Myocyte (in vitro differentiated cells): Measurements from ENCODE around the gene TMOD2. TPM values are rescaled to one million over a fixed set of nuclear protein-coding genes. Genes with fewer than 3 reads are reported as not detected.

Experiments used
- DNase-seq: peaks from one replicate; pipeline ENCODE4 v3.0.0-alpha.2; 2012; ENCODE audit warnings: low read depth
- total RNA-seq: library from RNA; depleted of rRNA; stranded (reverse); fragments of >200 nt; gene quantifications from 2 replicates; pipeline ENCODE4 v1.2.3, GENCODE V29; 2014

Gene TMOD2
- total RNA-seq, 1 donor from 2014 or later: 2.4 TPM

DNA sequence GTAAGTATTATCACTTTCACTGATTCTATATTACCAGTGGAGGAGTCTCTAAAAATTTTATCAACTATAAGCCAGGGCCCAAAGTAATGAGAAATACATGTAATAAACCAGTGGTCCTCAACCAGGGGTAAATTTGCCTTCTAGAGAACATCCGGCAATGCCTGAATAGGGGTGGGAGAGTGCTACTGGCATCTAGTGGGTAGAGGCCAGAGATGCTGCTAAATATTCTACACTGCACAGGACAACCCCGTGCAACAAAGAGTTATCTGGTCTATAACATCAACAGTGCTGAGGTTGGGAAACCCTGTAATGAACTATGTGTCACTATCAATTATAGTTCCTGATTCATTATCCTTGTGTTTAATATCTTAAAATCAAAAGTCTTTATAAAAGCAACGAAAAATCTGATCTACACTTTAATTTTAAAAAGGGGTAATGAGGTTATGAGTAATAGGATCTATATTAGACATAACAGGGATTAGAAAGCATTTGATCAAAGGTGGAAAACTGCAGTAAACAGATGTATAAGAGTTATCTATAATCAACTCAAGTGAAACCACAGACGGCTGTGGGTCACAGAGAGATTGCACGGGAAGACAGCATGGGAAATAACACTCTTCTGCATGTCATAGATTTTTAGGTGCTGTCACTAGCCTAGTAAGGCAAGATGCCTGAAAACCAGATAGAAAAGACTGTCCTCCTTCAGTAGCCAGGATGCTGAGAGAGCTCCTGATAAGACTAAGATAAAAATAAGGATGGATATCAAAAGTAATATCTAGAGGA lies 16.0 kb upstream of the TMOD2 start:
- DNase-seq: no peak

DNA sequence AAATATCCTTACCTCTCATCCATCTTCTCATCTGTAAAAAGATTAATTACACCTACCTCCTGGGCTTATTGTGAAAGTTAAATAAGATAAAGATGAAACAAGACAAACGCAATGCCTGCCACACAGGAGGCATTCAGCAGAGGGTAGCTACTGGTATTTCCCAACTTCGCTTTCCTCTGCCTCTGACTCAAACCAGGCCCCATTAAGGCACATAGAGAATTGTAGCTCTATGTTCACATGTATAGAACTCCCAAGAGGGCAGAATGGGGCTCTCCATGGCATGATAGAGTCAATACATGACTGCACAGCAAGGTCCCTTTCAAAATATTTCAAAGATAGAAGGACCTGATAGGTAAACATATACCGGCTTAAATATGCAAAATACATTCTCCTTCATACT lies 15.3 kb upstream of the TMOD2 start:
- no peak for DNase-seq

DNA sequence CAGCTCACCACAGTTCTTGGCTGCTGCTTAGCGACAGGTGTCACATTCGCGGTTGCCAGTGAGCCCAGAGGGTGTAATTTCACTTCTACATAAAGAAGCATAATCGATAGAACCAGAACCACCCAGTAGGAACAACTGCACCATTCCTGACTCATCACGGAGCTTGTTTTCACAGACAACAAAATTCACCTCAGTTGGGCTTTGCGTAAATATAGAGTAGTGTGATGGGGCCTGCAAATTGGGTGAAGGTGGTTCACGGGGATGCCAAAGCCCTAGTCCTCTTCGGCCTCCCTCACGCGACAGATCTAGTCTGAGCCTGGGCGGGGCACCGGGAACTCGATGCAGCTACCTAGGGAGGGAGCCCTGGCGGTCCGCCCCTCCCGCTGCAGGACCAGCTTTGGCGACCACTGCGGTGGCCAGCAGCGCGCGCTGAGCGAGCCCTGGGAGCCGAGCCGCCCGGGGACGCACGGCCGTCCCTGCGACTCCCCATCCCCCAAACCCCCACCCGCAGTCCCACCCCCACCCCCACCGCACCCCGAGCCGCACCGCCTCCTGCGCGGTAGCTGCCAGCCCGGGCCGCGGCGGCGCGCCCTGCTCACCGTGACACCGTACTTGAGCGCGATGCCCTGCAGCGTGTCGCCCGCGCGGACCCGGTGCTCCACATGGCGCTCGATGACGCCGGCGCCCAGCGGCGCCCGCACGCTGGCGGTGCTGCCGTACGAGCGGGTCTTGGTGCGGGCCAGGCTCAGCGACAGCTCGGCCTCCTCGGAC lies 14.5 kb upstream of the TMOD2 start:
- DNase-seq: peak; percentile 25

DNA sequence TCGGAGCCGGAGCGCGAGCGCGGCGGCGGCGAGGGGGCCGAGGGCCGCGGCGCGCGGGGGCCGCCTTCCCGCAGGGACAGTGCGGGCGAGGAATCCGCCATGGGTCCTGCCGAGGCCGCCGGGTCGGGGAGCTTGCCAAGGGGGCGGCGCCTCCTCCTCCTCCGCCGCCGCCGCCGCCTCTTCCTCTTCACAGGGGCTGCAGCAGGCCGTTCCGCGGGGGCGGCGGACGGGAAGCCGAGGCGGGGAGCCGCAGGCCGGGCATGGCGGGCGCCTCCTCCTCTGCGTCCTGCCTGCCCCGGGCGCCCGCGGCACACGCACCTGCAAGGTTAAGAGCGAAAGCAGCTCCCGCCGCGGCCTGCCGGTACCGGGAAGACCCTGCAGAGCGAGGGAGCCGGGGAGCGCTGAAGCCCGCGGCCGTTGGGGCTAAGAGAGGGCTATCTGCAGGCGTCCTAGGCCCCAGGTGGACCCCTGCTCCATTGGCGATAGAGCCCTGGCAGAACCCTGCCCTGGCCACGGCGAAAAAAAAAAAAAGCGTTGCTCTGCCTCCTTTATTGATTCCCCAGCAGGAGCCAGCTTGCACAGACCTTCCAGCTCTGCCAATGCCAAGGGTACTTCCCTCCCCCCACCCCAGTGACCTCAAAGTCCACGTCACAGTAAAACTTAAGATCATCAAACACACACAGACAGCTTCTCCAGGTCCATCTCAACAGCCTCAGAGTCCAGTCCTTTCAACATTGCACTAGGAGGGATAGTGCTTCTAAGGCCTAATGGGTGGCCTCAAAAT lies 13.7 kb upstream of the TMOD2 start, which contains the start of gene LYSMD2:
LYSMD2 (minus strand) TSS at position 134 of the 784 bp plus-strand sequence; CDS start at position 101, 33 bp downstream.
- DNase-seq: peak; percentile 40

DNA sequence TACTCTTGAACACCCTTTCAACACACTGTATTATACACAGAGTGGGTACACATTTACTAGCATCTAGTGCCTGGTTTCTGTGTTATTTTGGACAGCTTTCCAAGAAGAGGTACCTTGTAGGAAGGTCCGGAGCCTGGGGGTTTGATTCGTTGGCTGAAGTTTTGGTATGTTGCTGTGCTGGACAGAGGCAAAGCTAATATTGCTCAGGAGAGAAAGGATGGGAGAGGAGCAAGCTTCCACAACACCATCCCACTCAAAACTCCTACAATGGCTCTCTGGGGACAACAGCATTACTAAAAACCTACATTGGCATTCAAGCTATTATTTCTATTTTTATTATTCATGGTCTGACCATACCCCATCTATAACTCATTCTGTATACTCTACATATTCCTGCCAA lies 12.8 kb upstream of the TMOD2 start:
- no peak for DNase-seq

DNA sequence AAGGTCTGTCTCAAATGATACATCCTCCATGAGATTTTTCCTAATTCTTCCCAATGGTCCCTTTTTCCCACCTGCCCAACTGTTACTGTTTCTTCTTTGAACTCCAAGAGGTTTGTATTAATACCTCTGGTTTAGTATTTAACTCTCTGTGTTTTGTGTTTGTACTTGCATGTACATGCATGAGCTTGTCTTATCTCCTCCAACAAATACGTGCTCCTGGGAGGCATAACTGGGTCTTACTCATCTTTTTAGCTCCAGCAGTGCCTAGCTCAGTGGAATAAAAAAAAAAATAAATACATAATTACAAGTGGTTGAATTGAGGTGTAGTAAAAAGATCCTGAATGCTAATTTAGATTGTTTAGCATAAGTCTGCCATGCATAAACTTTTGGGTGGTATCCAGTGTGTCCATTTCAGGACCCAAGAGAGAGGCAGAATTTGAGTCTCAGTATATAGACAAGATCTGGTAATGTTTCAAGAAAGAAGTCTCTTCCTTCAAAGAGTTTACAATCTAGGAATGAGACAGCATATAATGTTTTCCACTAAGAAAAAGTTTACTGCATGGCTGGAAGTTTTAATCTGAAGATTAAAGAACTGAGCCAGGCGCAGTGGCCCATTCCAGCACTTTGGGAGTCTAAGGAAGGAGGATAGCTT lies 12.2 kb upstream of the TMOD2 start:
- no peak for DNase-seq

DNA sequence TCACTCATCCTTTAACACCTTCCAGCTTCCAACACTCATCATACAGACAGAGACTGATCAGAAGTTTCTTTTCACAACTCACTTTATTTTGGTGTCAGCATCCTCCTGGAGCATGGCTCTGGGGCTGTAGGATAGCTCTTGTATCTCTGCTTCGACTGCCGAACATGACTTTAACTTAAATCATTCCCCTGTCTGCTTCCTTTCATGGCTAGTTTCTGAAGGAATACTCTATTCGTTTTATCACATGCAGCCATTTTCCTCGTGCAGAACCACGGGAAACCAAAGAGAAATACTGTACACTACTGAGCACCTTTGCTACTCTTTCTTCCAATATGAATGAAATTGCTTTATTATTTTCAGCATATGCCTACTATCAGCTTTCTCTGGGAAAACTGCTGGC lies 2.1 kb upstream of the TMOD2 start:
- DNase-seq: no peak

DNA sequence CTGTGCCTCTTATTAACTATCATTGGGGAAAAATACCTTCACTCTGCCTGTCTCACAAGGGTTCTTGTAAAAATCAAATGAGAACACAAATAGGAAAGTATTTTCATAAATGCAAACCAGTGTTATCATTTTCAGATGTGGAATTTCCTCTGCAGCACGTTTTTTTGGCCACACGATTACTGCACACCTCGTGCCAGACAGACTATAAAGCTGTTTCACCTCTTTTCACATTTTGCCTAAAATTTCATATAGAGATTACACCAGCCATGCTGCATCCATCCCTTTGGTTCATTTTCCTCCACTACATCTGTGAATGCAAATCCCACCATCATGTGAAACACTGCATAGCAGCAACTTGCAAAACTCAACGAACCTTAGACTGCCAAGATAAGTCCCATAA lies 1.2 kb upstream of the TMOD2 start:
- no peak for DNase-seq

DNA sequence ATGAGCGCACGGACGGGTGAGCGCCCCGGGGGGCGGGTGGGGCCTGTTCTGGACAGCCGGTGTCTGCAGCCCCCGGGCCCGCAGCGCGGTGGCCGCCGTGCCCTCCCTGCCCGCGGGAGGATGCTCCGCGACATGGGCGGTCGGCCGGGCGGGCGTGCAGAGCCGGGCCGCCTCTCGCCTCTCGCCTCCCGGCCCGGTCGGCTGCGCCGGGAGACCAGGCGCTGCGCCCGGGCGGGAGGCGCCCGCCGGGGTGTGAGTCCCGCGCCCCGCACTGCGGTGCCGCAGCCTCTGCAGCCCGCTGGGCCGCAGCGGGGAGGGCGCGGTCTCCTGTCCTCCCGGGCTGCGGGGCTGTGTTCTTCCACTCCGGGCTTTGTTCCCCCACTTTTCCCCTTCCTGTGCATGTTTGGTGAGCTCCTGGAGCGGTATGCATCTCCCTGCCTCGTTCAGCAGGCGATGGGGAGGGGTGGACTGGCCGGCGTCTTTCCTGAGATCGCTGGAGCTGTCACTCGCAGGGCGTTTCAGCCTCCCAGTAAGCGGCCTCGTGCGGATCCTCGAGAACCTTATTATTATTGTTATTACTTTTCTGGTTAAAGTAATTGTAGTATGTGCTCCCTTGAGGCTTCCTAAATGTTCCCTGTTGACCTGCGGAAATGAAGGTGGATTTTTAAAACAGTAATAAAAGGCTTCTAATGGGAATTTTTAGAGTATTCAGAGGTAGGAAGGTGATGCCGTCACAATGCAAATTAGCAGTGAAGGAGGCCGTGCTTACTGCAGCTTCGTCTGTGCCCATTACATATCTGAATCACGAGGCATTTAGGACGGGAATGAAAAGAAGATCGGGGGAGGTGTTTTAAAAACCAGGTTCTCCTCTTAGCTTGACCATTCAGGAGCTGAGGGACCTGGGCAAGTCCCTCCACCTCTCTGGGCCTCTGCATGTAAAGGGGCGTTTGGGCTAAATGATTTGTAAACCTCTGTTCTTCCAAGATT lies 593 bp downstream of the TMOD2 start:
- peak; percentile 30 for DNase-seq

DNA sequence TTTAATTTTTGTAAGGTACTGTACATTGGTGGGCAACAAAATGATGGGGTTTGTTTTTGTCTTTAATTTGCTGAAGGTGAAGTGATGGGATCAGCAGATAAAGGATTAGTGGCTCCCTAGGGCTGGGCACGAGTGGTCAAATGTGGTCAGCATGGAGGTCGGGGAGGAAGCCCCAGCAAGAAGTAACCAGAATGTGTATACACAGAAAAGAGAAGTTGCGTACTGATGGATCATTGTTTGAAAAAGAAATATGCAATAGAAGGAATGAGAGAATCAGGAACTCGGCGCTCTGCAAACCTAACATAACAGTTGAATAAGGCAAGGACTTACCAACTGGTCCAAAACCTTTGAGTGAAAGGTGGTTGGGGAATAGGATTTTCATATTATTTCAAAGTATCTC lies 1.5 kb downstream of the TMOD2 start:
- DNase-seq: no peak

DNA sequence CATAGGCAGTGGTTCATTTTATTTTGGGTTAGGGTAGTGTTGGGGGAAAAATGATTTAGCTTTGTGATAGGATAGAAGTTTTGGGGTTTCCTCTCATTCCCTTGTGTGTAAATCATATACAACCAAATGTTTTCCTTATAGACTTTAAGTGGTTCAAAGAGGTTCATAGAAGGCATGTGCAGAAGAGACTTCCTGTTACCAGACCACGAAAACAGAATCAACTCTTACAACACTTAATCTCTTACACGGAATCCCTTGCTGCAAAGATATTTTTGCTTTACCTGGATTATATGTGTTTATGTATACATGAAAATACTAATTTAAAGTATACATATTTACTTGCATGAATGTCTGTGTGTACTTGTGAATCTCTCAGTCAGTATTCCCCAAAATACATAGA lies 2.9 kb downstream of the TMOD2 start:
- DNase-seq: no peak

DNA sequence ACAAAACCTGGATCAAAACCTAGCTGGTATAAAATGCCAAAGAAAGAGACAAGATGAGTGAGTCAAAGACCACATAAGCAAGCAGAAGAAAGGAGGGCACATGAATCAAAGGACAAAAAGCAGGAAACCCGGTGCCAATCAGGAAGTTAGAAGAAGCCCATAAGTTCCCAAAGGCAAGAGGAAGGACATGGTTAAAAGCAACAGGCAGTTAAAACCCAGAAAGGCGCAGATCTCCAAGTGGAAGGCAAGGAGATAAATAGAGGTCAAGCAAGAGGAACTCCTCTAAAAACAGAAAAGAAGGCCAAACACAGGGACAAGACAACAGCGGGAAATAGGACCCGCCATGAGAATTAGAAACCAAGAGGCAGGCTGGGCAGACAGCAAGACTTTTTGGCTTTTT lies 4.4 kb downstream of the TMOD2 start:
- no peak for DNase-seq

DNA sequence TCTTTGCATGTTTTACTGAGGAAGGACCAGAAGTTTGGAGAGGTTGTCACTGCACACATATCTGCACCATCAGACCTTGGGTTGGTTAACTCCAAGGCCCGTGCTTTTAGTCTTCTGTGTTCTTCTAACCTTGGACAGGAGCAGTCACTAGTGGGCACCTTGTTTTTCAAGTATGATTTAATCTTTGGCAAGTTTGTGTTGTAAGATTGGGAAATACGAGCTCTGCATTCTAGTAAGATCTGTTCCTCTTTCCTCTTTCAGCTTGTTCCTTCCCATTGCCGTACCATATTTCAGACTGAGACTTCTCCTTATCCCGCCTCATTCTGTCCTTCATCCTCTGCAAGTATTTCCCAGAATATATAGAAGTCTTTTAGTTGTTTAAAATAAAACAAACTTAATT lies 5.1 kb downstream of the TMOD2 start:
- DNase-seq: no peak

DNA sequence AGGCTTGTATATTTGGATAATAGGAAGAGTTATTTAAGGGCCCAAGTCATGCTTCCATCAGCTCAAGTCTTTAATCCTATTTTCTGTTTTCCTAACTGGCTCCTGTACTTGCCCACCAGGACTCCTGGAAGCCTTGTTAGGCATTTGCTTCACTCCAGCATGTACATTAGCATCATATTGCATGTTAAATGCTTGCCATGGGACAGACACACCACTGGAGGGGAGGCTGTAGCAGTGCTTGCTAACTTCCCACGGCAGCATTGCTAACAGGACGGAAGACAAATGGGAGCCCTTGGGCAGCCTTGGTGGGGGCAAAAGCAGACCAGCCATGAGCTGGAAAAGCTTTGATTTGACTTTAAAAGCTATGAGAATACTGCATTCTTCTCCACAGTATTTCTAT lies 6.1 kb downstream of the TMOD2 start:
- DNase-seq: no peak

DNA sequence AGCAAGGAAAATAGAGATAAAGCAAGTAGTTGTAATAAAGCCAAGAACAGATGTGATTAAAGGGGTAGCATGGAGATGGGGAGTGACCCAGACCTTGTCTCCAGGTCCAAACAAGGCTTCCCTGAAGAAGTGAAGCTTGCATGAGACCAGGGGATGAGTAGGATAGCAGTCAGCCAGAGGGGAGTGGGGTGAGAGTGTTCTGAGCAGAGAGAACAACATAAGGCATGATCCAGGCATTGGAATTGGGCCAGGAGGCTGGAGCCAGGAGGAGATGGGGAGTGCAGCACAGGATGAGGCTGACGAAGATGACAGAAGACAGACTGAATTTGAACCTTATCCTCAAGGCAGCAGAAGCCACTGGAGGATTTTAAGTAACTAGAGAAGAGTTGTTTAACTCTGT lies 7.2 kb downstream of the TMOD2 start:
- DNase-seq: peak; percentile 56

DNA sequence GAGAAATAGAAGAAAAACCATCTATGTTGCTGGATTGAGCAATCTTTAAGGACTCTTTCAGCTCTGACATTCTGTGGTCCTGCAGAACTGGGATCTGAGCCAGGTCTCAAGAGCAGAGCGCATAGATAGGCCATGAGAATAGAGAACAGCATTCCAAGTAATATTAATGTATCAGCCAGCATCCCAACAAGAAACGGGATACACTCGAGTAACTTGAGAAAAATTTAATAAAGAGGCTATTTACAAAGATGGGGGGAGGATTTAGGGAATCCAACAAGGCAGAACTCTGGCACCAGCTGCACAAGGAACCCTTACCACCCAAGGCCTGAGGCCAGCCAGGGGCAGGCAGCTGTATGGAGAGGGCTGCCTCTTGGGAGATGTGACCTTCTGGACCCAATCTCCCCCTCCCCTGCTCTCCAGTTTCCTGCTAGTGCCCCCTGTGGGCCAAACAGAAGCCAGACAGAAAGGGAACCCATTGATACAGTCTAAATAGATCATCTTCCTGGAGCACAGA lies 8.2 kb downstream of the TMOD2 start:
- peak; percentile 86 for DNase-seq

DNA sequence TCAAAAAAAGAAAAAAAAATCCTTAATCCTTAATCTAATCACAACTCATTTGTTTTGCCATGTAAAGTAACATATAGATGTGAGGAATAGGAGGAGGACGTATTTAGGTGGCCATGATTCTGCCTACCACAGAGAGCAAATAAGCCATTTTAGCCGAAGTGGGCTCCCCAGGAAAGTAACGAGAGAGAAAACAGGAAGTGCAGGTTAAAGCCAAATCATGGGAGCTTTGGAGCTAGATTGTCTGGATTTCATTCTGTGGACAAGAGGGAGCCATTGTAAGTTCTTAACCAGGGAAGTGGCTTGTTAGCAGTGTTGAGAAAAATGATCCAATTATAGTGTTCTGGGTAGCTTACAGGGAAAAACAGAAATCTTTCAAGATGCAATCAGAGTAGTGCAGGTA lies 9.4 kb downstream of the TMOD2 start:
- no peak for DNase-seq

DNA sequence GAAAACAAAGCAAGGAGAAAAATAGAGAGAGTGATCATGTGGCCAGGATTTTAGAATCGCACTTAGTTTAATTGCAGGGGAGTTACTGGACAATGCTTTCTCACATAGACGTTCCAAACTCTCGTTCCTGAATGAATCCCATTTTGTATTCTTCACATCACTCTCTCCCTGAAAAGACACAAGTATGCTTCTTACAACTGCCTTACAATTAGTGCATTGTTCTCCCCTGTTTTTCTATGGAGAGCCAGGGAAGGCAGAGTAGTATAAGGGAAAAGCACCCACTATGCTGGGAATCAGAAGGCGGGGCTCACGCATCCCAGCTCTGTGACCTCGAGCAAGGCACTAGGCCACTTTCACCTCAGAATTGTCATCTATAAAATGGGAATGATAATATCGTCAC lies 14.4 kb downstream of the TMOD2 start:
- DNase-seq: no peak

DNA sequence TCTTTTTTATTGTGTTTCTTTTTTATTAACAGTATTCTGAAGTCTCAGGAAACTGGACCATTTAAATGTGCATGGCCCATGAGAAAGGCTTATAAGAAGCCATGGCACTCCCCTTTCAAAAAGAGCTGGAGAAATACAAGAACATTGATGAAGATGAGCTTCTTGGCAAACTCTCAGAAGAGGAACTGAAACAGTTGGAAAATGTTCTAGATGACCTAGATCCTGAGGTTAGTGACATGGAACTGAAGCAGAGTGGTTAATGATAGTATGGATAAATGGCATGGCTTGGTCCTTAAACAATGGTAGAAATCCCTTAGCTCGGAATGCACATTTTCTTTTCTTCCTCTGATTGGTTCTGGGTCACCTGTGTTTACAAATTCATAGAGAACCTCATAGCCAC lies 14.9 kb downstream of the TMOD2 start:
- no peak for DNase-seq

DNA sequence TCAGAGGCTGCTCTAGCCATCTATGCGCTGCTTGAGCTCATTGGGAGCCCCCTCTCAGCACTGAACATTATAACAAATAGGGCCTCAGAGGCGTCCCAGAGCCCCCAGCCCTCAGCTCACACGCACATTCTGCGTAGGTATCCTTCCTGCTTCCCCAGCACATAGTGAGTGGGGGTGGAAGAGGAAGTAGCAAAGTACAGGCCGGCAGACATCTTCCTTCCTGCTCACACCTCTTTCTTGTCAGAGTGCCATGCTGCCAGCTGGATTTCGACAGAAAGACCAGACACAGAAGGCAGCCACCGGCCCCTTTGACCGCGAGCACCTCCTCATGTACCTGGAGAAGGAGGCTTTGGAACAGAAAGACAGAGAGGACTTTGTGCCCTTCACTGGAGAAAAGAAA lies 16.6 kb downstream of the TMOD2 start:
- DNase-seq: no peak
